IMR-90 (cell line): Measurements from ENCODE around the gene MPIG6B. TPM values are rescaled to one million over a fixed set of nuclear protein-coding genes. Genes with fewer than 3 reads are reported as not detected.

Experiments used
- ATAC-seq: fragments of 200-7000 bp; cut with Tn5 transposase; 2 replicates; pipeline ENCODE4 v1.9.1; 2020; ENCODE audit warnings: low read depth, mild to moderate bottlenecking, moderate library complexity
- BruUV-seq: library from RNA; stranded (reverse); fragments of 400-500 nt; replicated peaks from 2 replicates; lab custom pipeline; 2021; lab: Mats Ljungman, UMichigan
- CTCF ChIA-PET: fragments of 300-600 bp; formaldehyde crosslinking; extraction: SDS; loops from one replicate; lab custom pipeline; 2021; ENCODE audit warnings: antibody characterized with exemption; lab: Yijun Ruan, JAX
- POLR2A ChIA-PET: fragments of 300-600 bp; sonication (Branson Sonifier 250); formaldehyde crosslinking; loops from one replicate; lab custom pipeline; 2022; ENCODE audit warnings: antibody characterized with exemption; ENCODE audit not compliant: unreplicated experiment; lab: Charles Lee
- DNase-seq: peaks from one replicate; pipeline ENCODE4 v3.0.0; 2013
- H2AFZ ChIP-seq: replicated peaks from 2 replicates; pipeline ENCODE3; 2013; ENCODE audit warnings: low read length, mild to moderate bottlenecking; ENCODE audit not compliant: poor library complexity
- H2AK5ac ChIP-seq: 2 replicates; pipeline ENCODE4 v1.6.1; 2013; ENCODE audit warnings: low read depth, low read length, inconsistent platforms
- H2AK9ac ChIP-seq: replicated peaks from 2 replicates; pipeline ENCODE3; 2013; ENCODE audit warnings: mild to moderate bottlenecking, low read depth, low read length, moderate library complexity; ENCODE audit not compliant: poor library complexity
- H2BK120ac ChIP-seq: 2 replicates; pipeline ENCODE4 v1.6.1; 2013; ENCODE audit warnings: low read depth, low read length, inconsistent platforms
- H2BK15ac ChIP-seq: 3 replicates; pipeline ENCODE4 v1.6.1; 2013; ENCODE audit warnings: low read depth, low read length, inconsistent platforms
- H2BK20ac ChIP-seq: 2 replicates; pipeline ENCODE4 v1.6.1; 2013; ENCODE audit warnings: low read depth, mild to moderate bottlenecking, inconsistent platforms, low read length, moderate library complexity
- H2BK5ac ChIP-seq: 2 replicates; pipeline ENCODE4 v1.6.1; 2013; ENCODE audit warnings: mild to moderate bottlenecking, low read depth, low read length, inconsistent platforms; ENCODE audit not compliant: poor library complexity, severe bottlenecking
- H3K14ac ChIP-seq: replicated peaks from 2 replicates; pipeline ENCODE4 v1.6.1; 2013; ENCODE audit warnings: low read depth, low read length, inconsistent platforms
- H3K18ac ChIP-seq: 2 replicates; pipeline ENCODE4 v1.6.1; 2013; ENCODE audit warnings: low read depth, low read length, control low read depth
- H3K23ac ChIP-seq: 2 replicates; pipeline ENCODE4 v1.6.1; 2013; ENCODE audit warnings: low read depth, low read length, inconsistent platforms
- H3K27ac ChIP-seq: 2 replicates; pipeline ENCODE4 v1.5.1; 2013; ENCODE audit warnings: mild to moderate bottlenecking, control low read depth, low read length; ENCODE audit not compliant: insufficient read depth
- H3K27me3 ChIP-seq: 2 replicates; pipeline ENCODE4 v1.6.1; 2013; ENCODE audit warnings: low read length; ENCODE audit not compliant: control insufficient read depth, insufficient read depth
- H3K36me3 ChIP-seq: 2 replicates; pipeline ENCODE4 v1.6.1; 2013; ENCODE audit warnings: low read length, mixed read lengths; ENCODE audit not compliant: control insufficient read depth, insufficient read depth
- H3K4ac ChIP-seq: 2 replicates; pipeline ENCODE4 v1.6.1; 2013; ENCODE audit warnings: low read depth, low read length, inconsistent platforms
- H3K4me1 ChIP-seq: 2 replicates; pipeline ENCODE4 v1.6.1; 2013; ENCODE audit warnings: low read length, mixed read lengths; ENCODE audit not compliant: control insufficient read depth, insufficient read depth
- H3K4me2 ChIP-seq: 2 replicates; pipeline ENCODE4 v1.6.1; 2013; ENCODE audit warnings: low read depth, mild to moderate bottlenecking, control low read depth, low read length, moderate library complexity
- H3K4me3 ChIP-seq: 2 replicates; pipeline ENCODE4 v1.5.1; 2013; ENCODE audit warnings: low read depth, mild to moderate bottlenecking, control low read depth, low read length, moderate library complexity; ENCODE audit not compliant: insufficient read depth
- H3K56ac ChIP-seq: 2 replicates; pipeline ENCODE4 v1.6.1; 2013; ENCODE audit warnings: low read length, inconsistent platforms; ENCODE audit not compliant: insufficient read depth; ENCODE audit errors: extremely low read depth
- H3K79me1 ChIP-seq, 2 experiments: 2 replicates each; pipeline ENCODE4 v1.6.1; 2013; ENCODE audit warnings: low read length in 2 of 2, inconsistent platforms in 1 of 2, low read depth in 1 of 2
- H3K9ac ChIP-seq: 2 replicates; pipeline ENCODE4 v1.6.1; 2013; ENCODE audit warnings: low read depth, low read length, control low read depth
- H3K9me1 ChIP-seq: 2 replicates; pipeline ENCODE4 v1.6.1; 2013; ENCODE audit warnings: low read length, inconsistent platforms; ENCODE audit not compliant: insufficient read depth
- H3K9me3 ChIP-seq: 2 replicates; pipeline ENCODE4 v1.6.1; 2013; ENCODE audit warnings: low read length; ENCODE audit not compliant: control insufficient read depth, insufficient read depth
- H4K20me1 ChIP-seq: 2 replicates; pipeline ENCODE4 v1.6.1; 2013; ENCODE audit warnings: low read length, inconsistent platforms; ENCODE audit not compliant: insufficient read depth
- H4K5ac ChIP-seq: 2 replicates; pipeline ENCODE4 v1.6.1; 2013; ENCODE audit warnings: mild to moderate bottlenecking, low read depth, low read length, control low read depth
- H4K8ac ChIP-seq, 2 experiments: 2 replicates each; pipeline ENCODE4 v1.6.1; 2013; ENCODE audit warnings: low read depth in 2 of 2, low read length in 2 of 2, control low read depth in 1 of 2, inconsistent platforms in 1 of 2
- H4K91ac ChIP-seq: 2 replicates; pipeline ENCODE4 v1.6.1; 2013; ENCODE audit warnings: low read depth, low read length, inconsistent platforms; ENCODE audit not compliant: insufficient read depth
- BHLHE40 ChIP-seq: fragments of 150-350 bp; IDR thresholded peaks from 2 replicates; pipeline ENCODE4 v1.6.1; 2016; ENCODE audit warnings: mild to moderate bottlenecking, low read depth, low read length
- NFE2L2 ChIP-seq: fragments of 150-350 bp; IDR thresholded peaks from 2 replicates; pipeline ENCODE4 v1.6.1; 2016; ENCODE audit warnings: low read depth, mild to moderate bottlenecking, low read length
- RFX5 ChIP-seq: IDR thresholded peaks from 2 replicates; pipeline ENCODE4 v1.8.0; 2012; ENCODE audit warnings: low read depth, mild to moderate bottlenecking, low read length, moderate library complexity
- WGBS, 2 experiments: methylation state at CpG; one replicate each; pipeline versions ENCODE4 v1.1.5 to v1.1.7; 2013; ENCODE audit warnings: missing lambda C conversion rate in 2 of 2; ENCODE audit not compliant: insufficient read length in 1 of 2; ENCODE audit errors: extremely low coverage in 2 of 2; 5-methylcytosine and 5-hydroxymethylcytosine counted together
- dilution Hi-C: fragments of 300-500 bp; cut with HindIII; formaldehyde crosslinking; loops from one replicate; pipeline ENCODE4 v1.14.3; 2018; ENCODE audit warnings: low sequenced_read_pairs; ENCODE audit not compliant: unreplicated experiment
- in situ Hi-C: fragments of 300-500 bp; cut with MboI; formaldehyde crosslinking; loops from 3 replicates; pipeline ENCODE4 v1.14.3; 2019; ENCODE audit warnings: low sequenced_read_pairs, inconsistent platforms, mixed read lengths
- intact Hi-C: fragments of 100-400 bp; cut with micrococcal nuclease; formaldehyde crosslinking; loops from 2 replicates; pipeline ENCODE4 v1.10.0; 2022
- polyA plus RNA-seq, 3 experiments: library from polyadenylated mRNA; depleted of rRNA; stranded (reverse); fragments of >200 nt; gene quantifications; 2 replicates each; pipeline ENCODE4 v1.2.3, GENCODE V29; 2012; ENCODE audit warnings: low replicate concordance in 1 of 3
- total RNA-seq: library from RNA; depleted of rRNA; stranded (reverse); fragments of >200 nt; gene quantifications from 2 replicates; pipeline ENCODE4 v1.2.3, GENCODE V29; 2012

The MPIG6B gene
- total and polyA plus RNA-seq, 2 of the 4 experiments (the other 2 are of a cell fraction), result not detected

- Histone ChIP-seq H3K9me1 (peaks cover 14% of the 10 kb centered on the region), H3K4me1 (peaks cover 4% of the 10 kb centered on the region), H3K9ac (no peak overlapping the region), H2AK9ac (peak overlapping the region; percentile 71), H3K4me3 (no peak overlapping the region), H4K5ac (no peak overlapping the region), H3K36me3 (peaks cover 6% of the 10 kb centered on the region; the same call in 1 of the 2 replicates), H2BK20ac (no peak overlapping the region), H3K27me3 (no peaks in the 10 kb centered on the region), H3K23ac (no peak overlapping the region), H3K79me1 (no peaks in the 10 kb centered on the region), H2AK5ac (peak overlapping the region; percentile 65; the same call in 1 of the 2 replicates), H4K8ac (peak overlapping the region in 1 of 2 experiments; percentile 39; a peak in 1 of 4 replicates), H2BK15ac (no peak overlapping the region), H4K91ac (no peak overlapping the region; the same call in 1 of the 2 replicates), H3K4ac (peak overlapping the region; percentile 66), H2AFZ (peak overlapping the region; percentile 64), H4K20me1 (no peaks in the 10 kb centered on the region), H3K56ac (no peak overlapping the region; the same call in 1 of the 2 replicates), H2BK120ac (0 out of 2 replicates have a peak overlapping the region, but pooled peaks have one; percentile 14), H2BK5ac (peak overlapping the region; percentile 5), H3K14ac (peak overlapping the region; percentile 74), H3K9me3 (no peaks in the 10 kb centered on the region), H3K18ac (no peak overlapping the region), H3K27ac (no peak overlapping the region), H3K4me2 (no peak overlapping the region)
- ChIA-PET POLR2A (no interaction called here), CTCF (interaction anchor here (0.6 kb wide), 1 partner anchor 28 kb away, joined by 3 read pairs; no protein-coding TSS in a partner anchor)
- no peak for ATAC-seq
- no peak for DNase-seq
- no TSS peak for BruUV-seq
- TF ChIP-seq RFX5, result no peak
- TF ChIP-seq NFE2L2, result no peak
- TF ChIP-seq BHLHE40, result no peak
- 88% methylated on average over 4 of the region's 8 CpGs; no CpG with 5 or more reads in 1 of the 2 experiments for WGBS, 2 experiments
- in situ Hi-C loops (no loop called here), intact Hi-C loops (no loop called here), dilution Hi-C loops (no loop called here)
Observed at GRCh38 chr6:31762878-31763618, 39.9 kb downstream of the MPIG6B start.
